ENCODE measurements around the gene STIM1. TPM values are rescaled to one million over a fixed set of nuclear protein-coding genes. Genes with fewer than 3 reads are reported as not detected.

The STIM1 gene
- total RNA-seq, 2 donors from 2014 or later, result 115 to 125 TPM

DNA sequence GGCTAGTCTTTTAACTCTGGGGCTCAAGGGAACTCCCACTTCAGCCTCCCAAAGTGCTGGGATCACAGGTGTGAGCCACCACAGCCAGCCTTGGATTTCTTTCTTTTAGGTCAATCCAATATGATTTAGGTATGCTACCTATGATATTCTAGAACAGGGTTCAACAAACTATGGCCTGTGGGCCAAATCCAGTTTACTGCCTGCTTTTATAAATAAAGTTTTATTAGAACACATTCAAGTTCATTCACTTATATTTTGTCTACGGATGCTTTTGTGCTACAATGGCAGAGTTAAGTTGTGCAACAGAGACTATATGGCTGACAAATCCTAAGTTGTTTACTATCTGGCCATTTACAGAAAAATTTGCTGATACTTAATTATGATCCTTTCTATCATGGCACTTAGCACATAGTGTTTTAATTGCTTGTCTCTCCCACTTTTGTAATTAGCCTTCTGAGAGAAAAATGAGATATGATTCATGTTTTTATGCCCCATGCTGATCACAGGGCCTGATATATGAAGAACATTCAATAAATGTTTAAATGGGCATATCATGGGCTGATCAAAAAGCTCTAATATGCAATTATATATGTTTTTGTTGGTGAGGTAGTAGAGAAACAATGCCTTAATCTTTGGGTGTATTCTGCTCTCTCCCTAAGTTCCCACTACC is 109.6 kb downstream of the STIM1 start:
- ATAC-seq (no peak), DNase-seq (no peak)
- peaks cover 47% of the 10 kb centered on the region for H3K4me1 Mint-ChIP-seq
- peaks cover 6% of the 10 kb centered on the region for H3K36me3 Mint-ChIP-seq (ENCODE audit: low read depth)
- no peak overlapping the region for H3K27ac Mint-ChIP-seq
- H3K4me3 Mint-ChIP-seq, result no peak overlapping the region
- H3K27me3 Mint-ChIP-seq, result no peaks in the 10 kb centered on the region
- no peaks in the 10 kb centered on the region for H3K9me3 ChIP-seq (ENCODE audit: control insufficient read depth, low read length, poor library complexity, severe bottlenecking)

DNA sequence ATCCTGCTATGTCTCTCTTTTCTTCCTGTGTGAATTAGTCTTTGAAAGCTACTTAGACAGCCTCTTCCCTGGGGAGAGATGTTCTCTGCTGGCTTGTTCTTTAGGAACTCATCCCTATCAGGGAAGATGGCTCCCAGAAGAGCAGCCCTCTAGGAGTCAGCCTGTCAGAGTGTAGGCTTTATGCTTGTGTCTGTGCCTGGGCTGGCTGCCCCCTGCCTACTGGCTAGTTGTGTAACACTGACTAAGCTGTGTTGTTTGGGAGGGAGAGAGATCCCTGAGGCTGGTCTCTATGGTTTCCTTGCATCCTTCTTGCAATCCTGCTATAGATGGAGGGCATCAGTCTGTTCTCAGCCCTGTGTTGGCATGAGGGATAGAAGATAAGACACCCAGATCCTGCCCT is 112.2 kb downstream of the STIM1 start:
- Mint-ChIP-seq H3K4me3 (peak overlapping the region; percentile 19), H3K27me3 (no peaks in the 10 kb centered on the region), H3K27ac (peak overlapping the region; percentile 62), H3K36me3 (ENCODE audit: low read depth) (peaks cover 6% of the 10 kb centered on the region), H3K4me1 (peaks cover 50% of the 10 kb centered on the region)
- DNase-seq, result no peak
- no peak for ATAC-seq
- no peaks in the 10 kb centered on the region for H3K9me3 ChIP-seq (ENCODE audit: control insufficient read depth, low read length, poor library complexity, severe bottlenecking)

GRCh38 chr11:3969200-3969599 is 113.7 kb downstream of the STIM1 start:
- ATAC-seq (no peak), DNase-seq (no peak)
- H3K36me3 Mint-ChIP-seq (ENCODE audit: low read depth), result peaks cover 14% of the 10 kb centered on the region
- peak overlapping the region; percentile 76 for H3K4me3 Mint-ChIP-seq
- no peaks in the 10 kb centered on the region for H3K9me3 ChIP-seq (ENCODE audit: control insufficient read depth, low read length, poor library complexity, severe bottlenecking)
- H3K4me1 Mint-ChIP-seq, result peaks cover 52% of the 10 kb centered on the region
- peak overlapping the region; percentile 62 for H3K27ac Mint-ChIP-seq
- no peaks in the 10 kb centered on the region for H3K27me3 Mint-ChIP-seq

DNA sequence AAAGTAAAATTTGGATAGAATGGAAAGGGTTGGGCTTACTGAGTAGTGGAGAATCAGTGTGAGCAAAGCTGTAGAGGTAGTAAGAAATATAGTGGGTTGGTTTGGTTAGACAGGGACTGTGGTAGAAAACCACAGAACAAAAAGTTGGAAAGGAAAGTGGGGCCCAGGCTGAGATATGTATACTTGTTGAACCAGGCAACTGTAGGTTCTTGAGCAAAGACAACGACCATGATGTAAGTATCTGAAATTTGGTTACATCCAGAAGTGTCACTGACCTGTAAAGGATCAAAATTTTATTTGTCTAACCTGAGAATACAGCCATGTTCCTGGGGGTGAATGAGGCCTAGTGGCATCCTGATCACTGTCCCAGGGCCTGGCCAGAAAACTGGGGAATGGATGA is 114.1 kb downstream of the STIM1 start:
- Mint-ChIP-seq H3K4me3 (peak overlapping the region; percentile 76), H3K4me1 (peaks cover 53% of the 10 kb centered on the region), H3K36me3 (ENCODE audit: low read depth) (peaks cover 14% of the 10 kb centered on the region), H3K27ac (peak overlapping the region; percentile 62), H3K27me3 (no peaks in the 10 kb centered on the region)
- DNase-seq (no peak), ATAC-seq (peak; percentile 59)
- H3K9me3 ChIP-seq (ENCODE audit: control insufficient read depth, low read length, poor library complexity, severe bottlenecking), result no peaks in the 10 kb centered on the region

DNA sequence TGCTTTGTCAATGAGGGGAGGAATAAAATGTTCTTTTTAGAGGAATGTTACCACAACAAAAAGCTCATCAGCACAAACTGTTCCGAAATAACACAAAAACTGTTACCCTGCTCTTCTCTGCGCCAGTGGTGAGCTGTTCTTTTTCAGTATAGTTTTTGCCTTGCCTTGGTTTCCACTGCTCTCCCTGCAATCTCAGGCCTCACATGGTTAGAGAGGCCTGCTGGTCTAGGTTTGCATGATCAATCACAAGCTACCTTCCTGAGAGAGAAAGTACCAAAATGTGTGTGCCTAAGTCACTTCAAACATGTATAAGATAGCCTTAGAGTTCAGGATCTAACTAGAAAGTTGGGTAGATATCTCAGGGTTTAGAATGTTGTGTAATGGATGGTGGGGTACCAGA is 114.6 kb downstream of the STIM1 start:
- Mint-ChIP-seq H3K36me3 (ENCODE audit: low read depth) (peaks cover 14% of the 10 kb centered on the region), H3K4me1 (peaks cover 52% of the 10 kb centered on the region), H3K27me3 (no peaks in the 10 kb centered on the region), H3K27ac (peak overlapping the region; percentile 62), H3K4me3 (peak overlapping the region; percentile 58)
- no peaks in the 10 kb centered on the region for H3K9me3 ChIP-seq (ENCODE audit: control insufficient read depth, low read length, poor library complexity, severe bottlenecking)
- DNase-seq, result no peak
- no peak for ATAC-seq

- no peaks in the 10 kb centered on the region for H3K9me3 ChIP-seq (ENCODE audit: control insufficient read depth, low read length, poor library complexity, severe bottlenecking)
- Mint-ChIP-seq H3K36me3 (ENCODE audit: low read depth) (peaks cover 14% of the 10 kb centered on the region), H3K27ac (peak overlapping the region; percentile 53), H3K4me1 (peaks cover 52% of the 10 kb centered on the region), H3K27me3 (no peaks in the 10 kb centered on the region), H3K4me3 (no peak overlapping the region)
- ATAC-seq (peak; percentile 45), DNase-seq (no peak)
Measured at GRCh38 chr11:3971756-3972404, 116.4 kb downstream of the STIM1 start.

- Mint-ChIP-seq H3K4me1 (peaks cover 57% of the 10 kb centered on the region), H3K27ac (peak overlapping the region; percentile 53), H3K4me3 (no peak overlapping the region), H3K27me3 (no peaks in the 10 kb centered on the region), H3K36me3 (ENCODE audit: low read depth) (peaks cover 16% of the 10 kb centered on the region)
- no peak for DNase-seq
- ATAC-seq, result no peak
- no peaks in the 10 kb centered on the region for H3K9me3 ChIP-seq (ENCODE audit: control insufficient read depth, low read length, poor library complexity, severe bottlenecking)
Measured at GRCh38 chr11:3972431-3972830, 117.0 kb downstream of the STIM1 start.

GRCh38 chr11:3977078-3977477 is 121.6 kb downstream of the STIM1 start:
- H3K36me3 Mint-ChIP-seq (ENCODE audit: low read depth), result peaks cover 10% of the 10 kb centered on the region
- DNase-seq, result no peak
- H3K27ac Mint-ChIP-seq, result no peak overlapping the region
- no peak for ATAC-seq
- no peaks in the 10 kb centered on the region for H3K9me3 ChIP-seq (ENCODE audit: control insufficient read depth, low read length, poor library complexity, severe bottlenecking)
- no peak overlapping the region for H3K4me3 Mint-ChIP-seq
- H3K27me3 Mint-ChIP-seq, result no peaks in the 10 kb centered on the region
- H3K4me1 Mint-ChIP-seq, result peaks cover 60% of the 10 kb centered on the region

DNA sequence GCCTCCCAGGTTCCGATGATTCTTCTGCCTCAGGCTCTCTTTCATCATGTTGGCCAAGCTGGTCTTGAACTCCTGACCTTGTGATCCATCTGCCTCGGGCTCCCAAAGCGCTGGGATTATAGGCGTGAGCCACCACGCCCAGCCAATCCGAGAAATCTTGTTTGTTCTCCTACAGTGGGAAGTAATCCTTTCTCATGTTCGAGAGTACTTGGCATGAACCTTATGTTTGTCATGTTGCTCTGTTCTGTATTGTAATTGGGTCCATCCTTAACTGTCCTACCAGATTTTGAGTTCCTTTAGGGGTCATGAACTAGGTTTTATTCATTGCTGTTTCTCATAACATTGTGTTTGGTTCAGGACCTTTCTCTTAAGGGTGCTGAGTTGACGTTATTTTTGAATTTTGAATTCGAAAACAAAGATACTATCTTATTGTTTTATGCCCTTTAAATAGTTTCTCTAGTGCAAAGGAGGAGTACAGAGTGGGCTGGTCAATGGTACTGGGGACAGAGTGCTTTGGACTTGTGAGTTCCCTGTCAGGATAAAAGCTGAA is 125.7 kb downstream of the STIM1 start:
- no peaks in the 10 kb centered on the region for H3K9me3 ChIP-seq (ENCODE audit: control insufficient read depth, low read length, poor library complexity, severe bottlenecking)
- DNase-seq (no peak), ATAC-seq (no peak)
- peaks cover 5% of the 10 kb centered on the region for H3K36me3 Mint-ChIP-seq (ENCODE audit: low read depth)
- no peaks in the 10 kb centered on the region for H3K27me3 Mint-ChIP-seq
- no peak overlapping the region for H3K4me3 Mint-ChIP-seq
- H3K27ac Mint-ChIP-seq, result peak overlapping the region; percentile 92
- peaks cover 71% of the 10 kb centered on the region for H3K4me1 Mint-ChIP-seq

GRCh38 chr11:3982431-3982830 is 127.0 kb downstream of the STIM1 start:
- Mint-ChIP-seq H3K4me1 (peaks cover 68% of the 10 kb centered on the region), H3K36me3 (ENCODE audit: low read depth) (peaks cover 3% of the 10 kb centered on the region), H3K4me3 (no peak overlapping the region), H3K27ac (peak overlapping the region; percentile 92), H3K27me3 (no peaks in the 10 kb centered on the region)
- H3K9me3 ChIP-seq (ENCODE audit: control insufficient read depth, low read length, poor library complexity, severe bottlenecking), result no peaks in the 10 kb centered on the region
- ATAC-seq, result no peak
- DNase-seq, result no peak

DNA sequence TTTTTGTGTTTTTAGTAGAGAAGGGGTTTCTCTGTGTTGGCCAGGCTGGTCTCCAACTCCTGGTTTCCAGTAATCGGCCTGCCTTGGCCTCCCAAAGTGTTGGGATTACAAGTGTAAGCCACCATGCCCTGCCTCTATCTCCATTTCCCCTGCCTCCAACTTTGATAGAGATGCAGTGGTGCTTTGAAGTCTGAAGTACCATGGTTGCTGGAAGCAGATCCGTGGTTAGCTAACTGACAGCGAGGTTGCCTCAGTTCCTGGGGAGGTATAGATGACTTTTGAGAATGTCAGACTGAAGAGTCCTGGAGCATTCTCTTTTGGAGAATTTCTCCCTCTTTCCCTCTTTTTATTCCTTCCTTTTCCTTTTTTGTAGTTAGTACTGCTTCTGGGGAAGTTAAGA is 127.6 kb downstream of the STIM1 start:
- no peak for ATAC-seq
- Mint-ChIP-seq H3K27ac (peak overlapping the region; percentile 92), H3K36me3 (ENCODE audit: low read depth) (peaks cover 5% of the 10 kb centered on the region), H3K4me3 (no peak overlapping the region), H3K4me1 (peaks cover 68% of the 10 kb centered on the region), H3K27me3 (no peaks in the 10 kb centered on the region)
- no peaks in the 10 kb centered on the region for H3K9me3 ChIP-seq (ENCODE audit: control insufficient read depth, low read length, poor library complexity, severe bottlenecking)
- DNase-seq, result no peak

DNA sequence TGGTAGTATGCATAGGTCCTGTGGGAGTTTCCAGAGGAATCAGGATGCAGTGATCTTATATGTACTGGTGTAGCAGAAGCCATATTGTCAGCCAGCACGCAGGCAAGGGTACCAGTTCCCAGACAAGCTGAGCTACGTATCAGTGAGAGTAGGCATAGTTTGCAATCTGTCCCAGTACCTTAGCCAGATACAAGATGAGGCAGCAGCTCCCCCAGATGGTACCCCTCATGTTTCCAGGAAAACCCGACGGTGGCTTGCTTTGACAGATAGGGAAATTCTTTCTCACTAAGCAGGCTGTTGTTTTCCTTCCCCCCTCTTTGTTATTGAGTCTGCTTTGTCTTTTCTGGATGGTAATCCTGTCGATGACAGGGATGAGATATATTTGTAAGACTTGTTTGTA is 129.4 kb downstream of the STIM1 start:
- Mint-ChIP-seq H3K4me3 (no peak overlapping the region), H3K27ac (peak overlapping the region; percentile 92), H3K27me3 (no peaks in the 10 kb centered on the region), H3K4me1 (peaks cover 61% of the 10 kb centered on the region), H3K36me3 (ENCODE audit: low read depth) (peaks cover 5% of the 10 kb centered on the region)
- DNase-seq, result no peak
- ATAC-seq, result peak; percentile 61
- H3K9me3 ChIP-seq (ENCODE audit: control insufficient read depth, low read length, poor library complexity, severe bottlenecking), result no peaks in the 10 kb centered on the region

- H3K9me3 ChIP-seq (ENCODE audit: control insufficient read depth, low read length, poor library complexity, severe bottlenecking), result no peaks in the 10 kb centered on the region
- Mint-ChIP-seq H3K27me3 (no peaks in the 10 kb centered on the region), H3K36me3 (ENCODE audit: low read depth) (peaks cover 5% of the 10 kb centered on the region), H3K27ac (peak overlapping the region; percentile 92), H3K4me3 (no peak overlapping the region), H3K4me1 (peaks cover 62% of the 10 kb centered on the region)
- DNase-seq (no peak), ATAC-seq (no peak)
Measured at GRCh38 chr11:3985631-3986030, 130.2 kb downstream of the STIM1 start.

GRCh38 chr11:3986301-3986700 is 130.8 kb downstream of the STIM1 start:
- DNase-seq (no peak), ATAC-seq (no peak)
- H3K27ac Mint-ChIP-seq, result peak overlapping the region; percentile 92
- no peaks in the 10 kb centered on the region for H3K9me3 ChIP-seq (ENCODE audit: control insufficient read depth, low read length, poor library complexity, severe bottlenecking)
- peaks cover 56% of the 10 kb centered on the region for H3K4me1 Mint-ChIP-seq
- no peak overlapping the region for H3K4me3 Mint-ChIP-seq
- H3K27me3 Mint-ChIP-seq, result no peaks in the 10 kb centered on the region
- peaks cover 5% of the 10 kb centered on the region for H3K36me3 Mint-ChIP-seq (ENCODE audit: low read depth)
